Measurements from ENCODE around the gene KCNJ5.

DNA sequence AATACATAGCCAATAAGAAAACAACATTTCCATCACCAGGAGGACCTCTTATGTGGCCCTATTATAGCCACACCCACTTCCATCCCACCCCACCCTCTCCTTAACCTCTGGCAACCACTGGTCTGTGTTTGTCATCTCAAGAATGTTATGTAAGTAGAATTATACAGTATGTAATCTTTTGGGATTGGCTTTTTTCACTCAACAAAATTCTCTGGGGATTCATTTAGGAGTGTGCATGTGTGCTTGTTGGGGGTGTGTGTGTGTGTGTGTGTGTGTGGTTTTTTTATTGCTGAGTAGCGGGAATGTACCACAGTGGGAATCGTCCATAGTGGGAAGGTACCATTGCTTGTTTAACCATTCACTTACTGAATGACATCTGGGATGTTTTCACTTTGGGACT, 5.2 kb downstream of the KCNJ5 start:
- TF ChIP-seq, protein P1, sequence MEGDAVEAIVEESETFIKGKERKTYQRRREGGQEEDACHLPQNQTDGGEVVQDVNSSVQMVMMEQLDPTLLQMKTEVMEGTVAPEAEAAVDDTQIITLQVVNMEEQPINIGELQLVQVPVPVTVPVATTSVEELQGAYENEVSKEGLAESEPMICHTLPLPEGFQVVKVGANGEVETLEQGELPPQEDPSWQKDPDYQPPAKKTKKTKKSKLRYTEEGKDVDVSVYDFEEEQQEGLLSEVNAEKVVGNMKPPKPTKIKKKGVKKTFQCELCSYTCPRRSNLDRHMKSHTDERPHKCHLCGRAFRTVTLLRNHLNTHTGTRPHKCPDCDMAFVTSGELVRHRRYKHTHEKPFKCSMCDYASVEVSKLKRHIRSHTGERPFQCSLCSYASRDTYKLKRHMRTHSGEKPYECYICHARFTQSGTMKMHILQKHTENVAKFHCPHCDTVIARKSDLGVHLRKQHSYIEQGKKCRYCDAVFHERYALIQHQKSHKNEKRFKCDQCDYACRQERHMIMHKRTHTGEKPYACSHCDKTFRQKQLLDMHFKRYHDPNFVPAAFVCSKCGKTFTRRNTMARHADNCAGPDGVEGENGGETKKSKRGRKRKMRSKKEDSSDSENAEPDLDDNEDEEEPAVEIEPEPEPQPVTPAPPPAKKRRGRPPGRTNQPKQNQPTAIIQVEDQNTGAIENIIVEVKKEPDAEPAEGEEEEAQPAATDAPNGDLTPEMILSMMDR (IDR thresholded peaks at IDR 0.05), result no peak
- TF ChIP-seq POLR2A (IDR thresholded peaks at IDR 0.05), result no peak
